Measurements from ENCODE around the gene CEACAM1. TPM values are rescaled to one million over a fixed set of nuclear protein-coding genes. Genes with fewer than 3 reads are reported as not detected.
"Not testable (repeated sequence)": the region's sequence is repeated elsewhere in the genome, so short reads cannot be mapped to it uniquely, and the experiment has no call there.

Gene CEACAM1
- total RNA-seq, 5 donors from 2014 or later (not counting 1 experiment from before 2014, with no cell fraction given), result 2.4 to 10.8 (median 9.9) TPM

DNA sequence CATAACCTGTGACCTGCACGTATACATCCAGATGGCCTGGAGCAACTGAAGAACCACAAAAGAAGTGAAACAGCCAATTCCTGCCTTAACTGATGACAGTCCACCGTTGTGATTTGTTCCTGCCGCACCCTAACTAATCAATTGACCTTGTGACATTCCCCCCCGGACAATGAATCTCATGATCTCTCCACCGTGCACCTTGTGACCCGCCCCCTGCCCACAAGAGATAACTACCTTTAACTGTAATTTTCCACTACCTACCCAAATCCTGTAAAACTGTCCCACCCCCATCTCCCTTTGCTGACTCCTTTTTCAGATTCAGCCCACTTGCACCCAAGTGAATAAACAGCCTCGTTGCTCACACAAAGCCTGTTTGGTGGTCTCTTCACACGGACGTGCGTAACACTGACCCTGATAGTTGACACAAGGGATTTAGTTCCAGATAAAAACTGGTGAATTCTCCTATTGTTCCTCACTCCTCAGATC, 29.1 kb upstream of the CEACAM1 start:
- H3K4me1 Mint-ChIP-seq; H3K27ac ChIP-seq (ENCODE audit: low read length); POLR2A ChIA-PET; H3K9me3 Mint-ChIP-seq; H3K4me3 ChIP-seq (ENCODE audit: control insufficient read depth in 1 of 2, extremely low read depth in 1 of 2, low read length in 1 of 2); H3K36me3 Mint-ChIP-seq; H3K4me3 Mint-ChIP-seq; CTCF ChIA-PET; H3K9me3 ChIP-seq; H3K27ac Mint-ChIP-seq; H3K36me3 ChIP-seq (ENCODE audit: control insufficient read depth in 2 of 2, extremely low read depth in 1 of 2, insufficient read depth in 1 of 2, low read length in 1 of 2); DNase-seq; H3K4me1 ChIP-seq (ENCODE audit: control insufficient read depth in 1 of 2, extremely low read depth in 1 of 2, insufficient read depth in 2 of 2, low read length in 2 of 2); ATAC-seq (replicated peaks in 1 of 4): not testable (repeated sequence)
- H3K27me3 ChIP-seq (replicated peaks in 1 of 2; ENCODE audit: control insufficient read depth in 2 of 2, extremely low read depth in 1 of 2, insufficient read depth in 2 of 2, low read length in 1 of 2), result peaks cover 0 to 51% of the 10 kb centered on the region in 2 experiments
- H3K27me3 Mint-ChIP-seq, result peaks cover 38 to 45% of the 10 kb centered on the region in 2 donors
- WGBS (ENCODE audit: insufficient coverage), result 66% methylated on average over 7 of the region's 10 CpGs

DNA sequence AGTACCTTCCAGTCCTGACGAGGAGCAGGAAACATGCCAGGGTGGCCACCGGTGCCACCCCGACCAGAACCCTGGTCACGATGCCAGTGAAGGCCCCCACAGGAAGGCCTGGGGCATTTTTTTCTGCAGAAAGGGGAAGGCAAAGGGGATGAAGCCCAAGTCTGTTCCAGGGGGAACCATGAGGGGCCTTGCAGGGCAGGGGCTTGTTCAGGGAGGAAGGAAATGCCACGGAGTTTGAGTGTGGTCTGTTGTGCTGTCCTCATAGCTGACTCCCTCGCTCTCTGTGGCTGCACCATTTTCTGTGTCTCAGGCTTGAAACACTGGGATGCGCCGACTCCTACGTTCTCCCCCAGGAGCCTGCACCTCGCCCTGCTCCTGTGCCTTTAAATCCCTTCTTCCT, 27.5 kb upstream of the CEACAM1 start:
- no peak overlapping the region for H3K4me3 ChIP-seq (ENCODE audit: control insufficient read depth in 1 of 2, extremely low read depth in 1 of 2, low read length in 1 of 2)
- 21% methylated on average over 6 of the region's 10 CpGs for WGBS (ENCODE audit: insufficient coverage)
- ChIA-PET CTCF (no interaction called here), POLR2A (no interaction called here)
- H3K4me1 ChIP-seq (ENCODE audit: control insufficient read depth in 1 of 2, extremely low read depth in 1 of 2, insufficient read depth in 2 of 2, low read length in 2 of 2), result no peaks in the 10 kb centered on the region
- no peaks in the 10 kb centered on the region for H3K9me3 ChIP-seq
- H3K27me3 ChIP-seq (replicated peaks in 1 of 2; ENCODE audit: control insufficient read depth in 2 of 2, extremely low read depth in 1 of 2, insufficient read depth in 2 of 2, low read length in 1 of 2), result peaks cover 0 to 46% of the 10 kb centered on the region in 2 experiments
- DNase-seq, result no peak
- H3K36me3 ChIP-seq (ENCODE audit: control insufficient read depth in 2 of 2, extremely low read depth in 1 of 2, insufficient read depth in 1 of 2, low read length in 1 of 2), result no peaks in the 10 kb centered on the region
- Mint-ChIP-seq H3K36me3 (no peaks in the 10 kb centered on the region), H3K4me1 (no peaks in the 10 kb centered on the region), H3K27ac (no peak overlapping the region), H3K27me3 (peaks cover 42 to 45% of the 10 kb centered on the region in 2 donors), H3K9me3 (peaks cover 0 to 2% (median 0%) of the 10 kb centered on the region in 3 donors), H3K4me3 (no peak overlapping the region)
- ATAC-seq (replicated peaks in 1 of 4), result no peak
- H3K27ac ChIP-seq (ENCODE audit: low read length), result no peak overlapping the region

GRCh38 chr19:42555317-42555716, 27.0 kb upstream of the CEACAM1 start:
- ChIA-PET POLR2A (no interaction called here), CTCF (no interaction called here)
- Histone ChIP-seq H3K9me3 (no peaks in the 10 kb centered on the region), H3K36me3 (ENCODE audit: control insufficient read depth in 2 of 2, extremely low read depth in 1 of 2, insufficient read depth in 1 of 2, low read length in 1 of 2) (no peaks in the 10 kb centered on the region), H3K27ac (ENCODE audit: low read length) (no peak overlapping the region), H3K27me3 (replicated peaks in 1 of 2; ENCODE audit: control insufficient read depth in 2 of 2, extremely low read depth in 1 of 2, insufficient read depth in 2 of 2, low read length in 1 of 2) (peaks cover 0 to 47% of the 10 kb centered on the region in 2 experiments), H3K4me3 (ENCODE audit: control insufficient read depth in 1 of 2, extremely low read depth in 1 of 2, low read length in 1 of 2) (no peak overlapping the region), H3K4me1 (ENCODE audit: control insufficient read depth in 1 of 2, extremely low read depth in 1 of 2, insufficient read depth in 2 of 2, low read length in 2 of 2) (no peaks in the 10 kb centered on the region)
- Mint-ChIP-seq H3K27ac (no peak overlapping the region), H3K4me1 (no peaks in the 10 kb centered on the region), H3K4me3 (no peak overlapping the region), H3K27me3 (peaks cover 45 to 50% of the 10 kb centered on the region in 2 donors), H3K36me3 (no peaks in the 10 kb centered on the region), H3K9me3 (peaks cover 0 to 2% (median 0%) of the 10 kb centered on the region in 3 donors)
- DNase-seq (no peak), ATAC-seq (replicated peaks in 1 of 4) (no peak)
- 20% methylated on average over 3 of the region's 5 CpGs for WGBS (ENCODE audit: insufficient coverage)

- Histone ChIP-seq H3K27ac (ENCODE audit: low read length) (no peak overlapping the region), H3K36me3 (ENCODE audit: control insufficient read depth in 2 of 2, extremely low read depth in 1 of 2, insufficient read depth in 1 of 2, low read length in 1 of 2) (no peaks in the 10 kb centered on the region), H3K27me3 (replicated peaks in 1 of 2; ENCODE audit: control insufficient read depth in 2 of 2, extremely low read depth in 1 of 2, insufficient read depth in 2 of 2, low read length in 1 of 2) (peaks cover 0 to 44% of the 10 kb centered on the region in 2 experiments), H3K4me3 (ENCODE audit: control insufficient read depth in 1 of 2, extremely low read depth in 1 of 2, low read length in 1 of 2) (no peak overlapping the region), H3K4me1 (ENCODE audit: control insufficient read depth in 1 of 2, extremely low read depth in 1 of 2, insufficient read depth in 2 of 2, low read length in 2 of 2) (no peaks in the 10 kb centered on the region), H3K9me3 (no peaks in the 10 kb centered on the region)
- Mint-ChIP-seq H3K4me3 (no peak overlapping the region), H3K36me3 (peaks cover 4% of the 10 kb centered on the region), H3K9me3 (peaks cover 1 to 7% (median 6%) of the 10 kb centered on the region in 3 donors), H3K4me1 (no peaks in the 10 kb centered on the region), H3K27me3 (peaks cover 51% of the 10 kb centered on the region in 2 donors), H3K27ac (no peak overlapping the region)
- 83% methylated on average over 1 of the region's 3 CpGs for WGBS (ENCODE audit: insufficient coverage)
- ATAC-seq (replicated peaks in 1 of 4) (no peak), DNase-seq (no peak)
- CTCF ChIA-PET, result no interaction called here
- POLR2A ChIA-PET, result no interaction called here
Observed at GRCh38 chr19:42554046-42554575, 25.8 kb upstream of the CEACAM1 start.

DNA sequence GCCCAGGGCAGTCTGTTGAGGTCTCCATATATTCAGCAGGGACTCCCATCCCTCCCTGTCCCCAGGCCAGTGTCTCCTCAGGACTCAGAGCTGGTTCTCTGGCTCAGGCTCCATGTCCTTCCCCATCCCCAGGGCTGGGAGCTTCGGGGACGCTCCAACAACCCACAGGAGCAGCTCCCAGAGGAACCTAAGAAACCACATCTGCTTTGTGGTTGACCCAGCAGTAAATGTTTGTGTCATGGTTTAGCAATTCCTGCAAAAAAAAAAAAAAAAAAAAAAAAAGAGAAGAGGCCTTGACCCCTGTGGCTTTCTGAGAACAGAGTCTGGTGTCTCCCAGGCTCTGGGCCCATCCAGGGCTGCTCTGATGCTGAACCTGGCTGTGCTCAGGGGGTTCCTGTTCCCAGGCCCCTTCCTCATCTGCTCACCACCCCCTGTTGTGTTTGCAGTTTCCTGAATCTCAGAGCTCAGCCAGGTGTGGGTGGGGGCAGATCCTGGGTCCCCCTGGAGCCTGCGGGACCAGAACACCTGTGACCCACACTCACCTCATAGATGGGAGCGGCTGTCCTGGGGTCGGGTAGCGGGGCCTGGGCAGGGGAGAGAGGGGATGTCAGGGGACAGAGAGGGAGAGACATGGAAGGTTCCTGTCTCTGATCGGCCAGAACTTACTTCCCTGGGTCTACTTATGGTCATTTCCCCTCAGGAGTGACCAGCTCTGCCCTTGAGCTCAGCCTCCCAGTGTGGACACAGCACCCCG, 25.2 kb upstream of the CEACAM1 start:
- H3K27ac Mint-ChIP-seq, result no peak overlapping the region
- H3K27me3 ChIP-seq (replicated peaks in 1 of 2; ENCODE audit: control insufficient read depth in 2 of 2, extremely low read depth in 1 of 2, insufficient read depth in 2 of 2, low read length in 1 of 2), result peaks cover 0 to 44% of the 10 kb centered on the region in 2 experiments
- no peaks in the 10 kb centered on the region for H3K4me1 Mint-ChIP-seq
- no peaks in the 10 kb centered on the region for H3K4me1 ChIP-seq (ENCODE audit: control insufficient read depth in 1 of 2, extremely low read depth in 1 of 2, insufficient read depth in 2 of 2, low read length in 2 of 2)
- ChIA-PET POLR2A (no interaction called here), CTCF (no interaction called here)
- no peak overlapping the region for H3K4me3 Mint-ChIP-seq
- H3K36me3 ChIP-seq (ENCODE audit: control insufficient read depth in 2 of 2, extremely low read depth in 1 of 2, insufficient read depth in 1 of 2, low read length in 1 of 2), result no peaks in the 10 kb centered on the region
- H3K27me3 Mint-ChIP-seq, result peaks cover 50 to 52% of the 10 kb centered on the region in 2 donors
- no peak overlapping the region for H3K4me3 ChIP-seq (ENCODE audit: control insufficient read depth in 1 of 2, extremely low read depth in 1 of 2, low read length in 1 of 2)
- no peak for DNase-seq
- no peak for ATAC-seq (replicated peaks in 1 of 4)
- WGBS (ENCODE audit: insufficient coverage), result 69% methylated on average over 2 of the region's 8 CpGs
- H3K36me3 Mint-ChIP-seq, result peaks cover 4% of the 10 kb centered on the region
- no peak overlapping the region for H3K27ac ChIP-seq (ENCODE audit: low read length)
- H3K9me3 ChIP-seq, result no peaks in the 10 kb centered on the region
- H3K9me3 Mint-ChIP-seq, result peaks cover 7 to 11% (median 11%) of the 10 kb centered on the region in 3 donors

- Mint-ChIP-seq H3K27me3 (peaks cover 49 to 51% of the 10 kb centered on the region in 2 donors), H3K27ac (peak overlapping the region in 1 of 2 donors; percentile 4), H3K9me3 (peaks cover 7 to 11% (median 11%) of the 10 kb centered on the region in 3 donors), H3K36me3 (peaks cover 4% of the 10 kb centered on the region), H3K4me3 (no peak overlapping the region), H3K4me1 (no peaks in the 10 kb centered on the region)
- H3K9me3 ChIP-seq, result no peaks in the 10 kb centered on the region
- H3K27me3 ChIP-seq (replicated peaks in 1 of 2; ENCODE audit: control insufficient read depth in 2 of 2, extremely low read depth in 1 of 2, insufficient read depth in 2 of 2, low read length in 1 of 2), result peaks cover 0 to 46% of the 10 kb centered on the region in 2 experiments
- no peaks in the 10 kb centered on the region for H3K4me1 ChIP-seq (ENCODE audit: control insufficient read depth in 1 of 2, extremely low read depth in 1 of 2, insufficient read depth in 2 of 2, low read length in 2 of 2)
- ChIA-PET POLR2A (no interaction called here), CTCF (no interaction called here)
- H3K4me3 ChIP-seq (ENCODE audit: control insufficient read depth in 1 of 2, extremely low read depth in 1 of 2, low read length in 1 of 2), result no peak overlapping the region
- WGBS (ENCODE audit: insufficient coverage), result 80% methylated on average over 3 of the region's 8 CpGs
- no peak overlapping the region for H3K27ac ChIP-seq (ENCODE audit: low read length)
- ATAC-seq (replicated peaks in 1 of 4) (no peak), DNase-seq (no peak)
- no peaks in the 10 kb centered on the region for H3K36me3 ChIP-seq (ENCODE audit: control insufficient read depth in 2 of 2, extremely low read depth in 1 of 2, insufficient read depth in 1 of 2, low read length in 1 of 2)
Observed at GRCh38 chr19:42552086-42553065, 24.1 kb upstream of the CEACAM1 start.
